Spleen (tissue), 11 donors: ENCODE measurements around the gene MECP2. TPM values are rescaled to one million over a fixed set of nuclear protein-coding genes. Genes with fewer than 3 reads are reported as not detected.

Experiments
- DNase-seq: peaks from one replicate; pipeline ENCODE4 v3.0.0-alpha.2; 2020
- H3K27ac ChIP-seq, 8 donors: fragments of 200-600 bp; sonication (generic) in 7 of 8; 1 replicate in 4 of 8; 2 replicates in 4 of 8; pipeline versions ENCODE4 v1.5.0 to v1.8.0; 2016 to 2021; ENCODE audit warnings: inconsistent platforms in 4 of 8, mild to moderate bottlenecking in 4 of 8, moderate library complexity in 1 of 8
- H3K27me3 ChIP-seq, 7 donors: fragments of 200-600 bp; sonication (generic) in 6 of 7; replicated peaks in 1 of 7; 1 replicate in 4 of 7; 2 replicates in 3 of 7; pipeline versions ENCODE4 v1.5.0 to v1.8.0; 2016 to 2021; ENCODE audit warnings: inconsistent platforms in 3 of 7, mild to moderate bottlenecking in 1 of 7
- H3K36me3 ChIP-seq, 6 donors: fragments of 200-600 bp; sonication (generic) in 5 of 6; 1 replicate in 4 of 6; 2 replicates in 2 of 6; pipeline versions ENCODE4 v1.5.0 to v1.8.0; 2016 to 2021; ENCODE audit warnings: inconsistent platforms in 2 of 6
- H3K4me1 ChIP-seq, 6 donors: fragments of 200-600 bp; sonication (generic) in 5 of 6; 1 replicate in 3 of 6; 2 replicates in 3 of 6; pipeline versions ENCODE4 v1.5.0 to v1.8.0; 2016 to 2021; ENCODE audit warnings: inconsistent platforms in 3 of 6
- H3K4me3 ChIP-seq, 8 donors: fragments of 200-600 bp; sonication (generic) in 7 of 8; 1 replicate in 4 of 8; 2 replicates in 4 of 8; pipeline versions ENCODE4 v1.5.0 to v1.8.0; 2016 to 2021; ENCODE audit warnings: inconsistent platforms in 4 of 8, mild to moderate bottlenecking in 4 of 8, moderate library complexity in 2 of 8
- H3K9me3 ChIP-seq, 8 donors: fragments of 200-600 bp; sonication (generic) in 7 of 8; 1 replicate in 4 of 8; 2 replicates in 4 of 8; pipeline versions ENCODE4 v1.5.0 to v1.8.0; 2016 to 2021; ENCODE audit warnings: inconsistent platforms in 4 of 8
- POLR2A ChIP-seq, 3 donors: fragments of 450-650 bp; IDR thresholded peaks; one replicate each; pipeline ENCODE4 v1.5.1; 2017; ENCODE audit warnings: antibody characterized with exemption in 3 of 3, mild to moderate bottlenecking in 1 of 3
- POLR2AphosphoS5 ChIP-seq, 3 donors: sonication (generic); formaldehyde crosslinking; IDR thresholded peaks; one replicate each; pipeline ENCODE4 v1.5.1; 2017; ENCODE audit warnings: antibody characterized with exemption in 3 of 3
- WGBS, 5 donors: extraction: QIAGEN DNeasy Blood & Tissue Kit in 3 of 5; methylation state at CpG; one replicate each; pipeline versions ENCODE4 v1.1.5 to v1.1.7; 2013 to 2018; 5-methylcytosine and 5-hydroxymethylcytosine counted together
- intact Hi-C: fragments of 100-400 bp; cut with DNase I; formaldehyde crosslinking; loops from one replicate; pipeline ENCODE4 v1.15.0; 2023; ENCODE audit warnings: low total_unique reads
- polyA plus RNA-seq, 3 donors: library from polyadenylated mRNA; stranded (reverse); fragments of 200-250 nt; gene quantifications; one replicate each; pipeline ENCODE4 v1.2.1, GENCODE V29; 2013
- total RNA-seq, 7 donors: library from RNA; depleted of rRNA in 3 of 7; stranded (reverse); fragments of >200 nt in 3 of 7; fragmentation: NEBNext Ultra II Directional in 4 of 7; extraction: Animal tissue kit (Norgen Biotek cat#: 25700) in 4 of 7; gene quantifications; one replicate each; pipeline versions ENCODE4 v1.1.0 to v1.2.1, GENCODE V29; 2016 to 2021
- TF ChIP-seq, protein P1 (sequence below), 11 experiments: fragments of 200-600 bp in 7 of 11; fragments of 450-650 bp in 4 of 11; sonication (generic) in 4 of 11; IDR thresholded peaks in 8 of 11; conservative IDR thresholded peaks in 3 of 11; 1 replicate in 7 of 11; 2 replicates in 4 of 11; pipeline versions ENCODE4 v1.4.0 to v1.8.0; 2016 to 2021; ENCODE audit warnings: antibody characterized with exemption in 11 of 11, inconsistent platforms in 4 of 11, mild to moderate bottlenecking in 1 of 11
- donor health status: healthy with polysubstance abuse.
- donor health status: DM: no; HTN: no; CAD: no; lungs with moderate emphysema.
- donor health status: DM: no; HTN: no; CAD: no.
- donor health status: Bipolar disorder and iron deficiency.
- donor health status: healthy.
- donor health status: DM: no; HTN: no; CAD: no.
- donor health status: DM: yes; HTN: yes; CAD: no.

Gene MECP2
- total and polyA plus RNA-seq, 10 donors, result 15.2 to 104 (median 71.5) TPM

DNA sequence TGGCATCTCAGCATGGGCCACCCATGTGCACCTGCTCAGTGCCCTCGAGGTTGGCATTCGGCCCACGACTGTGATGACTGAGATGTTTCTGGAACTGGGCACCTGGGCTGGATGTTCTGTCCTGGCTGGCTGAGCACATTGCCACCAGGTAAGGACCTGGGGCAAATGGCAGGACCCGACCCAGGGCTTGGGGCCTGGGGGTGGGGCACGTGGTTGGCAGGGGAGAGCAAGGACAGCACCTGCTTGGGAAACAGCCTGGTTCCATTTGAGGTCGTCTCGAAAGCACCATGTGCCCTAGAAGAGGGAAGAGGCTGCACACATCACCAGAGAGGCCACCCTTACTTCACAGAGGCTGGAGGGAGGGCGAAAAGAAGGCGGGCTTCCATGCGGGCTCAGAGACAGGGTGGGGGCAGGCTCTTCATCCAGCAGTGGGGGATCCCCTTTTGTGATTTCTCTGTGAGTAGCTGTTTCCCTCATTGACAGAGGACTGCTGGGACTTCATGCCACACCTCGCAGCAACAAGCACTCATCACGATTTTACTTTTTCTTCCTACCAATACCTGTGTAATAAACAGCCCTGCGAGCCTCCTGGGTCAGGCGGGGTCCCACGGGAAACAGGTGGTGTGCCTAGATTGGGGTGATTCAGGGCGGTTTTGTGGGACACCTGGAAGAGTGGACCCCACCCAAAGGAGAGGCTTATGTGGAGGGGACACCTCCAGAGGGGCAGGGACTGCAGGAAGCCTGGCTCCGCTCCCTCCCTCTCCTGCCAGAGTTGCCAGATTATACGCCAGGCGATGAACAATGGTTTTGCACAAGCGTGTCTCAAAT is 113.0 kb downstream of the MECP2 start:
- peaks cover 0 to 21% (median 0%) of the 10 kb centered on the region in 7 donors for H3K27me3 ChIP-seq
- no peaks in the 10 kb centered on the region for H3K9me3 ChIP-seq
- peak overlapping the region in 1 of 8 donors; percentile 48 for H3K4me3 ChIP-seq
- peak overlapping the region; percentile 63 to 90 (median 82) for H3K27ac ChIP-seq
- WGBS, 5 donors, result 43 to 63% (median 55%) methylated on average over 13 to 20 of the region's 20 CpGs
- DNase-seq, result peak; percentile 77
- peaks cover 23 to 68% (median 54%) of the 10 kb centered on the region in 6 donors for H3K4me1 ChIP-seq
- peaks cover 0 to 4% (median 0%) of the 10 kb centered on the region in 6 donors for H3K36me3 ChIP-seq
- intact Hi-C loops, result no loop called here
- TF ChIP-seq POLR2AphosphoS5 (IDR thresholded peaks at IDR 0.05) (peak in 1 of 3 donors; percentile 34), POLR2A (IDR thresholded peaks at IDR 0.05) (no peak)
- TF ChIP-seq, protein P1, sequence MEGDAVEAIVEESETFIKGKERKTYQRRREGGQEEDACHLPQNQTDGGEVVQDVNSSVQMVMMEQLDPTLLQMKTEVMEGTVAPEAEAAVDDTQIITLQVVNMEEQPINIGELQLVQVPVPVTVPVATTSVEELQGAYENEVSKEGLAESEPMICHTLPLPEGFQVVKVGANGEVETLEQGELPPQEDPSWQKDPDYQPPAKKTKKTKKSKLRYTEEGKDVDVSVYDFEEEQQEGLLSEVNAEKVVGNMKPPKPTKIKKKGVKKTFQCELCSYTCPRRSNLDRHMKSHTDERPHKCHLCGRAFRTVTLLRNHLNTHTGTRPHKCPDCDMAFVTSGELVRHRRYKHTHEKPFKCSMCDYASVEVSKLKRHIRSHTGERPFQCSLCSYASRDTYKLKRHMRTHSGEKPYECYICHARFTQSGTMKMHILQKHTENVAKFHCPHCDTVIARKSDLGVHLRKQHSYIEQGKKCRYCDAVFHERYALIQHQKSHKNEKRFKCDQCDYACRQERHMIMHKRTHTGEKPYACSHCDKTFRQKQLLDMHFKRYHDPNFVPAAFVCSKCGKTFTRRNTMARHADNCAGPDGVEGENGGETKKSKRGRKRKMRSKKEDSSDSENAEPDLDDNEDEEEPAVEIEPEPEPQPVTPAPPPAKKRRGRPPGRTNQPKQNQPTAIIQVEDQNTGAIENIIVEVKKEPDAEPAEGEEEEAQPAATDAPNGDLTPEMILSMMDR (IDR thresholded peaks at IDR 0.05 in 8 of 11, conservative IDR thresholded peaks at IDR 0.05 in 3 of 11), result no peak

DNA sequence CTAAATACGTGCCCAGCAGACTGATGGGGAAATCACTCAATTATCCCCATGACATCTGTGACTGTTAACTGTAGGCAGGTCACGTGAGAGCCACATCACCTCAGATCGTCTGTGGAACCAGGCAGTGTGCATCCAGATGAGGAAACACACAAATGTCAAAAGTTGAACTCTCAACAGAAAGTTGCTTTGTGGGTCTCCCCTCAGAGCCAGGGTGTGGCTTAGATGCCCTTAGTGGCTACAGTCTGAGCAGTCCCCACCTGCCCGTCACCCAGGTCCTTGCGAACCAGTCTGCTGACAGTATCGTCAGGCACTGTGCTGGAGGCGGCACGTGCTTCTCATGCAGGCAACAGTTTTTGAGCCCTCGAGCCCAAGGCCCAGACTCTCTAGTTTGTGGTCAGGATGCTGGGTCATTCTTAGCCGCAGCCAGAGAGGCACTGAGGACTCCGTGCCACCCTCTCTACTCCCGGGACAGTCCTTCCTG is 114.2 kb downstream of the MECP2 start:
- Histone ChIP-seq H3K4me3 (no peak overlapping the region), H3K9me3 (no peaks in the 10 kb centered on the region), H3K27me3 (peaks cover 0 to 21% (median 0%) of the 10 kb centered on the region in 7 donors), H3K27ac (peak overlapping the region in 7 of 8 donors; percentile 8 to 90 (median 83)), H3K4me1 (peaks cover 23 to 68% (median 54%) of the 10 kb centered on the region in 6 donors), H3K36me3 (peaks cover 0 to 4% (median 0%) of the 10 kb centered on the region in 6 donors)
- intact Hi-C loops, result no loop called here
- 54 to 77% (median 60%) methylated on average over 6 to 12 of the region's 12 CpGs for WGBS, 5 donors
- TF ChIP-seq POLR2A (IDR thresholded peaks at IDR 0.05) (no peak), POLR2AphosphoS5 (IDR thresholded peaks at IDR 0.05) (no peak)
- TF ChIP-seq, protein P1 (IDR thresholded peaks at IDR 0.05 in 8 of 11, conservative IDR thresholded peaks at IDR 0.05 in 3 of 11), result no peak
- peak; percentile 76 for DNase-seq

DNA sequence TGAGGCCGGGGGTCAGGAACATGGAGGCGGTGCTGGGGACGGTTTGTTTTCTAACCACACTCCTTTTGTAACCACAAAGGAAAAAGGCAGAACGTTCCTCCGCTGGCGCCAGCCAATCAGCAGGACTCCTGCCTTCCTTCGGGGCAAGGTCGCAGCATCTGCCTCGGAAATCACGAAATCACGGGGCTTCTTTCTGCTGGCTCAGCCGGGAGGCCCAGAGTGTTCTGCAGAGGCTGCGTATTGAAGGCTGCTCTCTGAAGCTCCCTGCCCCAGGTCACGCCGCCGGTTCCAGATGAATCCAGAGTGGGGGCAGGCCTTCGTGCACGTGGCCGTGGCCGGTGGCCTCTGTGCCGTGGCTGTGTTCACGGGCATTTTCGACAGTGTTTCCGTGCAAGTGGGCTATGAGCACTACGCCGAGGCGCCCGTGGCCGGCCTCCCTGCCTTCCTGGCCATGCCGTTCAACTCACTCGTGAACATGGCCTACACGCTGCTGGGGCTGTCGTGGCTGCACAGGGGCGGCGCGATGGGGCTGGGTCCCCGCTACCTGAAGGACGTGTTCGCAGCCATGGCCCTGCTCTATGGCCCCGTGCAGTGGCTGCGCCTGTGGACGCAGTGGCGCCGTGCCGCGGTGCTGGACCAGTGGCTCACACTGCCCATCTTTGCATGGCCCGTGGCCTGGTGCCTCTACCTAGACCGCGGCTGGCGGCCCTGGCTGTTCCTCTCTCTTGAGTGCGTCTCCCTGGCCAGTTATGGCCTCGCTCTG is 115.6 kb downstream of the MECP2 start:
- Histone ChIP-seq H3K4me1 (peaks cover 23 to 68% (median 54%) of the 10 kb centered on the region in 6 donors), H3K27me3 (peaks cover 0 to 21% (median 0%) of the 10 kb centered on the region in 7 donors), H3K36me3 (peaks cover 0 to 4% (median 0%) of the 10 kb centered on the region in 6 donors), H3K27ac (peak overlapping the region; percentile 60 to 90 (median 76)), H3K9me3 (no peaks in the 10 kb centered on the region), H3K4me3 (peak overlapping the region in 2 of 8 donors; percentile 1 to 54)
- TF ChIP-seq POLR2A (IDR thresholded peaks at IDR 0.05), result no peak
- TF ChIP-seq POLR2AphosphoS5 (IDR thresholded peaks at IDR 0.05), result peak; percentile 61 to 78 (median 69)
- TF ChIP-seq, protein P1 (IDR thresholded peaks at IDR 0.05 in 8 of 11, conservative IDR thresholded peaks at IDR 0.05 in 3 of 11), result no peak
- DNase-seq, result peak; percentile 89
- intact Hi-C loops, result no loop called here
- WGBS, 5 donors, result 5 to 69% (median 54%) methylated on average over 12 to 52 of the region's 52 CpGs
